Urinary bladder (tissue), 4 donors: ENCODE data around the gene ST8SIA6. TPM values are rescaled to one million over a fixed set of nuclear protein-coding genes. Genes with fewer than 3 reads are reported as not detected.
A peak's percentile ranks its signal among the peaks of the same experiment; 100 is the strongest.
"Not testable (repeated sequence)": the region's sequence is repeated elsewhere in the genome, so short reads cannot be mapped to it uniquely, and the experiment has no call there.

Experiments used
- DNase-seq: peaks from one replicate; pipeline ENCODE4 v3.0.0-alpha.2; 2015; ENCODE audit errors: extremely low spot score
- H3K27ac ChIP-seq: one replicate; pipeline ENCODE4 v1.5.1; 2013; ENCODE audit warnings: low read depth, mild to moderate bottlenecking, moderate library complexity
- H3K36me3 ChIP-seq: one replicate; pipeline ENCODE4 v1.6.1; 2013; ENCODE audit warnings: mild to moderate bottlenecking, moderate library complexity; ENCODE audit not compliant: insufficient read depth
- H3K4me1 ChIP-seq: one replicate; pipeline ENCODE4 v1.6.1; 2013; ENCODE audit warnings: mild to moderate bottlenecking, moderate library complexity; ENCODE audit not compliant: insufficient read depth
- H3K4me3 ChIP-seq: one replicate; pipeline ENCODE4 v1.5.1; 2013; ENCODE audit warnings: low read depth, low read length
- WGBS: extraction: QIAGEN DNeasy Blood & Tissue Kit; methylation state at CpG from one replicate; pipeline ENCODE4 v1.1.7; 2013; 5-methylcytosine and 5-hydroxymethylcytosine counted together
- polyA plus RNA-seq: library from polyadenylated mRNA; stranded (reverse); fragments of 200-250 nt; gene quantifications from one replicate; pipeline ENCODE4 v1.2.3, GENCODE V29; 2013
- total RNA-seq: library from RNA; depleted of rRNA; stranded (reverse); fragments of >200 nt; gene quantifications from one replicate; pipeline ENCODE4 v1.2.3, GENCODE V29; 2014
- donor health status: healthy with polysubstance abuse.
- donor health status: healthy.

The ST8SIA6 gene
- total and polyA plus RNA-seq, 2 donors: 0.79 to 3.7 TPM

GRCh38 chr10:17450024-17450423 lies 4.4 kb downstream of the ST8SIA6 start:
- no peak overlapping the region for H3K27ac ChIP-seq

GRCh38 chr10:17445400-17445998 lies 8.9 kb downstream of the ST8SIA6 start:
- Histone ChIP-seq H3K27ac (no peak overlapping the region), H3K4me1 (no peaks in the 10 kb centered on the region), H3K4me3 (no peak overlapping the region), H3K36me3 (no peaks in the 10 kb centered on the region)
- no peak for DNase-seq
- WGBS: 48% methylated on average over 5 of the region's 5 CpGs

More at GRCh38 chr10:17450024-17450423, 4.4 kb downstream of the ST8SIA6 start:
- 96% methylated on average over 4 of the region's 4 CpGs for WGBS
- no peak for DNase-seq
- Histone ChIP-seq H3K36me3 (no peaks in the 10 kb centered on the region), H3K4me3 (no peak overlapping the region), H3K4me1 (no peaks in the 10 kb centered on the region)

- WGBS: 61% methylated on average over 2 of the region's 2 CpGs
- Histone ChIP-seq H3K27ac (no peak overlapping the region), H3K4me3 (no peak overlapping the region)
Measured at GRCh38 chr10:17444388-17444714, 10.0 kb downstream of the ST8SIA6 start.

DNA sequence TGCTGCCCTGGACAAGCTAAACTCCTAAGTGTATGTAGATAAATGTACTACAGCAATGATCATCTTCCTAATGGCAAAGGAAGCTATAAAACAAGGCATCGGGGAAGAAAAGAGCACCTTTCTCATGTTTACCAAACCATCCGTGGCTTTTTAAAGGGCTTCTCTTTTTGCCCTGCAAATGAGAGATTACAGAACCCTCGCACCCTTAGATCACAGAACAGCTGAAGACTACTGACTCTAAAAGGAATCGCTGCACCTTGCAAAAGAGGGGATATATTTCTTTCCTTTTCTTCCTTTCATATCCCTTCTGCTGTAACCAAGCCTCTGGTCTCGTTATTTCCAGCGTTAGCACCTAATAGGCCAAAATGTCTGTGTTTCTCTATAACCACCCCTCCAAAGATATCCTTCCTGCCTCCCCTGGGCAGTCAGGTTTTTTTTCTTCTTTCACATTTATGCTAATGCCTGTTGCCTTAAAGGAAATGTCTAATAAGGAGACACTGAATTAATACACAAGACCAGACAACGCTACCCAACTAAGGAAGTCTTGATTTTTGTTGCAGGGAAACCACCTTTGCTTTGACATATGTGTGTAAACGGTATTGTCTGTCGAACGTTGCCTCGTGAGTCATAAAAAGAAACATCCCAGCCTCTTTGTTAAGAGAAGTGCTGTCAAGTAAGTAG lies 10.5 kb downstream of the ST8SIA6 start:
- Histone ChIP-seq H3K4me1 (no peaks in the 10 kb centered on the region), H3K27ac (no peak overlapping the region), H3K4me3 (no peak overlapping the region), H3K36me3 (no peaks in the 10 kb centered on the region)
- DNase-seq: no peak
- 44% methylated on average over 11 of the region's 11 CpGs for WGBS

More at GRCh38 chr10:17444388-17444714, 10.0 kb downstream of the ST8SIA6 start:
- no peak for DNase-seq
- no peaks in the 10 kb centered on the region for H3K4me1 ChIP-seq
- H3K36me3 ChIP-seq: no peaks in the 10 kb centered on the region

DNA sequence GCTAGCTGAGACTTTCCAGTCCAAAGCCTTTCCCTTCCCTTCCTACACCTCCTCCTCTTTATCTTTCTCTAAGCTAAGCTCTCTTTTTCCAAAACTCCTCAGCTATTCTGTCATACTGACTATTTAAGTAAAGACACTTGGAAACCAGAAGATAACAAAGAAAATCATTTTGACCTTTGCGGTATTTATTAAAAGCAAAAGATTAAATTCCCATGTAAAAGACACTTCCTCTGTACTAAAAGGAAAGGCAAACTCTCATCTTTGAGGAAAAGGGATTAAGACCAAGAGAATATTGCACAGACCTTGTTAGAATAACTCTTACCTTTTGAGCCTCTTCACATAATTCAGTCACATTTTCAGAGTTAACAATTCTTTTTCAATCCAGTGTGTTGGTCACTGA lies 15.8 kb downstream of the ST8SIA6 start:
- 40% methylated on average over 1 of the region's 1 CpG for WGBS
- Histone ChIP-seq H3K4me1 (no peaks in the 10 kb centered on the region), H3K36me3 (no peaks in the 10 kb centered on the region), H3K27ac (no peak overlapping the region), H3K4me3 (no peak overlapping the region)
- no peak for DNase-seq

DNA sequence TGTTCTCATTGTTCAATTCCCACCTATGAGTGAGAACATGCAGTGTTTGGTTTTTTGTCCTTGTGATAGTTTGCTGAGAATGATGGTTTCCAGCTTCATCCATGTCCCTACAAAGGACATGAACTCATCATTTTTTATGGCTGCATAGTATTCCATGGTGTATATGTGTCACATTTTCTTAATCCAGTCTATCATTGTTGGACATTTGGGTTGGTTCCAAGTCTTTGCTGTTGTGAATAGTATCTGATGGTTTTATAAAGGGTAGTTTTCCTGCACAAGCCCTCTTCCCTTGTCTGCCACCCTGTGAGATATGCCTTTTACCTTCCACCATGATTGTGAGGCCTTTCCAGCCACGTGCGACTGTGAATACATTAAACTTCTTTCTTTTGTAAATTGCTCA lies 17.8 kb downstream of the ST8SIA6 start:
- not testable (repeated sequence) for DNase-seq, H3K36me3 ChIP-seq, H3K4me3 ChIP-seq, H3K27ac ChIP-seq, H3K4me1 ChIP-seq
- 95% methylated on average over 2 of the region's 2 CpGs for WGBS

DNA sequence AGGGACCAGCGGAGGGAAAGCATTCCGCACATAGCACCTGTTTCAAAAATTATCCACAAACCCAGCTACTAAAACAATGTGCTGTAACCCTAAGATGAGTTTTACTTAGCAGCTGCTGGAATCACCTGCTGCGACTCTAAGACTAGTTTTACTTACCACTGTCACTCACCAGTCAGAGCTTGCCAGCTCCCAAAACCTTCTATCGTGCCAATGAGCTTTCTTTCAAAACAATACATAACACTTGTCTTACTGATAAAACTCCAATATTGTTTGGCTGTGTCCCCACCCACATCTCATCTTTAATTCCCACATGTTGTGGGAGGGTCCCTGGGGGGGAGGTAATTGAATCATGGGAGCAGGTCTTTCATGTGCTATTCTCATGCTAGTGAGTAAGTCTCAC lies 18.4 kb downstream of the ST8SIA6 start:
- no peak for DNase-seq
- no peak overlapping the region for H3K27ac ChIP-seq
- WGBS: 88% methylated on average over 4 of the region's 4 CpGs
- H3K4me3 ChIP-seq: no peak overlapping the region
- H3K36me3 ChIP-seq: no peaks in the 10 kb centered on the region
- H3K4me1 ChIP-seq: no peaks in the 10 kb centered on the region

- H3K27ac ChIP-seq: no peak overlapping the region
- H3K36me3 ChIP-seq: no peaks in the 10 kb centered on the region
- no peak for DNase-seq
- H3K4me1 ChIP-seq: no peaks in the 10 kb centered on the region
- no peak overlapping the region for H3K4me3 ChIP-seq
Measured at GRCh38 chr10:17435187-17435586, 19.2 kb downstream of the ST8SIA6 start.

DNA sequence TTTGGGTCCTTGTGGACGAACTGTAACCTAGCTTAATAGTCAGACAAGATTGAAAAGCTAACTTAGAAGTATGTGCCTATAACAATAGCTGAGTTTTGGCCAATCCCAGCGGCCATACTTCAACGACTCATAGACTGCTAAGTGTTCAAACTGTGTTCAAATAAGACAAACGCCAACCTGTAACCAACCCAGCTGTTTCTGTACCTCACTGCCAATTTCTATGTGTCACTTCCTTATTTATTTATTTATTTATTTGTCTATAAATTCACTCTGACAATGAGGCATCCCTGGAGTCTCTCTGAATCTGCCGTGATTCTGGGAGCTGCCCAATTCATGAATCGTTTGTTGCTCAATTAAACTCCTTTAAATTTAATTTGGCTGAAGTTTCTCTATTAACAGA lies 21.7 kb downstream of the ST8SIA6 start:
- no peaks in the 10 kb centered on the region for H3K4me1 ChIP-seq
- WGBS: 75% methylated on average over 6 of the region's 6 CpGs
- no peak overlapping the region for H3K4me3 ChIP-seq
- no peaks in the 10 kb centered on the region for H3K36me3 ChIP-seq
- no peak for DNase-seq
- no peak overlapping the region for H3K27ac ChIP-seq

DNA sequence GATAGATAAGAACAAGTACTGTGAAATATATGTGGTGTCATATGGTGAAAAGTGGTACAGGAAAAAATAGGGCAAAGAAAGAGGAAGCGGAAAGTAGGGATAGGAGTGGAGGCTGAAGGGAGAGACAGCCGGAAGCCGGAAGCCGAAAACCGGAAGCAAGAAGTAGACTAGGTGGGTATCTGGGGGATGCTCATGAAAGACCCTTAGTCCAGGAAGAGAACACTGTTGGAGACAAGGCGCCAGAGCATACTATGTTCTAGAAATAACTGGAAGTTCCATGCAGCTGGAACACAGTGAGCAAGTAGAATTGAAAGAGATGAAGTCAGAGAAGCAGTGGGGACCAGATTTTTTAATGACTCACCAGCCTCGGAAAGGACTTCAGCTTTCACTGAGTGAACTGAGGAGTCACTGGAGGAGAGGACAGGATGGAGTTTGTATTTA lies 22.5 kb downstream of the ST8SIA6 start:
- Histone ChIP-seq H3K36me3 (no peaks in the 10 kb centered on the region), H3K4me1 (no peaks in the 10 kb centered on the region), H3K27ac (no peak overlapping the region), H3K4me3 (no peak overlapping the region)
- DNase-seq: no peak
- 69% methylated on average over 7 of the region's 7 CpGs for WGBS

GRCh38 chr10:17430647-17431355 lies 23.6 kb downstream of the ST8SIA6 start:
- DNase-seq: peak; percentile 31
- Histone ChIP-seq H3K36me3 (no peaks in the 10 kb centered on the region), H3K4me1 (no peaks in the 10 kb centered on the region), H3K4me3 (no peak overlapping the region), H3K27ac (no peak overlapping the region)
- 16% methylated on average over 7 of the region's 7 CpGs for WGBS

DNA sequence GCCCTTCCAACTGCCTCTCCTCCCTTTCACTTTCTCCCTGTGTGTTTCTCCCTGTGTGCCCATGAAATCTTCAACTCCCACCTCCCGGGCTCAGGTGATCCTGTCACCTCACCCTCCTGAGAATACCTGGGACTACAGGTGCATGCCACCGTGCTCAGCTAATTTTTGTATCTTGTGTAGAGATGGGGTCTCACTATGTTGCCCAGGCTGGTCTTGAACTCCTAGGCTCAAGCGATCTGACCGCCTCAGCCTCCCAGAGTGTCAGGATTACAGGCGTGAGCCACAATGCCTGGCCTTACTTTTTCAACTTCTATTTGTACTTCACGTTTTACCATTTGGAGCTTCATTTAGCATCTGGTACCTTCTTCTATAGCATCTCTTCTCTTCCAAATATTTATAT lies 24.9 kb downstream of the ST8SIA6 start:
- Histone ChIP-seq H3K27ac (no peak overlapping the region), H3K36me3 (no peaks in the 10 kb centered on the region), H3K4me1 (no peaks in the 10 kb centered on the region), H3K4me3 (no peak overlapping the region)
- WGBS: 93% methylated on average over 6 of the region's 6 CpGs
- DNase-seq: no peak

DNA sequence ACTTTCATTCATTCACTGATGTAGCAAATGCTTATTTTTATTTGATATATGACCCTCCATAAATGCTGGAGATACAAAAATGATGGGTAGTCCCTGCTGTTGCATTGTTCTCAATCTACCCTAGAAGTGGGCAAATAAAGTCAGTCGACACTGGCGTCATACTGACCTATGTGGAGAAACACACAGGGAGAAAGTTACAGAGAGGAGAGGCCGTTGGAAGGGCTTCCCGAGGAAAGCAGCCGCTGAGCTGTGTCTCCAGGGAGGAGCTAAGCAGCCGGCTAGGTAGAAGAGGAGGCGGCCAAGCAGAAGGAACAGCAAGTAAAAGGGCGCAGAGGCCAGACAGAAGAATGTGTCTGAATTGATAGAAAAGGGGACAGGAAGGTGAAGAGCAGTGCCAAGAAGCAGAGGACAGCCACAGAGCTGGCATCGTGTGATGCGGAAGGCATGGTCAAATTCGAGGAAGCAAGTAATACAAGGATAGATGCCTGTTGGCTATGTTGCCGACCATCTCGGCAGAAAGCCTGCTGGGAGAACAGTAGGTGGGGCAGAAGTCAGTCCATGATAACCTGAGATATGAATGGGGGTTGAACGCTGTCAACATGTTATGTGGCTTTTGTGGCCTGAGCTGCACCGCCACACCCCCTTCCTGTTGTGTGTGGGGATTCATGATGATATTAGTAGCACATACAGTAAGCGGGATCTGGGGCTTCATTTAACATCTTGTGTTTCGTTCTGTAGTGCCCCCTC lies 25.9 kb downstream of the ST8SIA6 start:
- H3K4me3 ChIP-seq: no peak overlapping the region
- no peaks in the 10 kb centered on the region for H3K36me3 ChIP-seq
- 65% methylated on average over 17 of the region's 17 CpGs for WGBS
- no peaks in the 10 kb centered on the region for H3K4me1 ChIP-seq
- DNase-seq: no peak
- H3K27ac ChIP-seq: no peak overlapping the region
